ENCODE data around the gene CTXN1.
"Not testable (repeated sequence)": the region's sequence is repeated elsewhere in the genome, so short reads cannot be mapped to it uniquely, and the experiment has no call there.

CTXN1 gene

DNA sequence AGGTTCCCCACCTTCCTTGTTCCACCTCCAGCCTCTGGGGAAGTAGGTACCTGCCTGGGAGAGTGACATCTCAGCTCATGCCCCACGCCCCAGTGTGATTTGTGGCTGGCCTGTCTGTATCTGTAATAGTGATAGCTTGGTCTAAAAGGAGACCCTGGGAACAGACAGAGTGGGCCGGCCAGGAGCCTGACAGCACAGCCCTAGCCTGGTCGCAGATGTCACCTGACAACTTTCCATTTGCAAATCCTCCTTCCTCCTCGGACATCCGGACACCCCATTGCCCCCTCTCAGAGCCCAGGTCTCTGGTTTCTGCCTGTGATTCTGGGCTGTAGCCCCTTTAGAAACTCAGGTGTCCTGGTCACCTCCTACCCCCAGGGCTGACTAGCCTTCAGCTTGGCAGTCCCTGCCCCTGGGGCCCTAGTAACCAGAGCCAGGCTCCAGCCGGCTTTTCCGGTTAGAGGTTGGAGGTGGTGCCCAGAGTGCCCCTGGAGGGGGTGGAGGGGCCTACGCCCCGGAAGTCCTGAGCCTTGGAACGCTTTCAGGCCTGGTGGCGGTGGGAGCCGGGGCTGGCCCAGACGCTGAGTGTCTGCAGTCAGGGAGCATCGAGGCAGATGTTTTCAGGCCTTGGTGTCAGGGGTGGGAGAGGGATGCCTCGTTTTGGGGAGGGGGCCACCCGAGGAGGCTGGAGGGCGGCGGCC, 31.2 kb downstream of the CTXN1 start:
- no peak for DNase-seq (ENCODE audit: low read depth)
- no peak overlapping the region for H3K4me3 ChIP-seq (ENCODE audit: low read depth, low read length)
- TF ChIP-seq, protein P1, sequence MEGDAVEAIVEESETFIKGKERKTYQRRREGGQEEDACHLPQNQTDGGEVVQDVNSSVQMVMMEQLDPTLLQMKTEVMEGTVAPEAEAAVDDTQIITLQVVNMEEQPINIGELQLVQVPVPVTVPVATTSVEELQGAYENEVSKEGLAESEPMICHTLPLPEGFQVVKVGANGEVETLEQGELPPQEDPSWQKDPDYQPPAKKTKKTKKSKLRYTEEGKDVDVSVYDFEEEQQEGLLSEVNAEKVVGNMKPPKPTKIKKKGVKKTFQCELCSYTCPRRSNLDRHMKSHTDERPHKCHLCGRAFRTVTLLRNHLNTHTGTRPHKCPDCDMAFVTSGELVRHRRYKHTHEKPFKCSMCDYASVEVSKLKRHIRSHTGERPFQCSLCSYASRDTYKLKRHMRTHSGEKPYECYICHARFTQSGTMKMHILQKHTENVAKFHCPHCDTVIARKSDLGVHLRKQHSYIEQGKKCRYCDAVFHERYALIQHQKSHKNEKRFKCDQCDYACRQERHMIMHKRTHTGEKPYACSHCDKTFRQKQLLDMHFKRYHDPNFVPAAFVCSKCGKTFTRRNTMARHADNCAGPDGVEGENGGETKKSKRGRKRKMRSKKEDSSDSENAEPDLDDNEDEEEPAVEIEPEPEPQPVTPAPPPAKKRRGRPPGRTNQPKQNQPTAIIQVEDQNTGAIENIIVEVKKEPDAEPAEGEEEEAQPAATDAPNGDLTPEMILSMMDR (conservative IDR thresholded peaks at IDR 0.05; ENCODE audit: low read depth, low read length): no peak

DNA sequence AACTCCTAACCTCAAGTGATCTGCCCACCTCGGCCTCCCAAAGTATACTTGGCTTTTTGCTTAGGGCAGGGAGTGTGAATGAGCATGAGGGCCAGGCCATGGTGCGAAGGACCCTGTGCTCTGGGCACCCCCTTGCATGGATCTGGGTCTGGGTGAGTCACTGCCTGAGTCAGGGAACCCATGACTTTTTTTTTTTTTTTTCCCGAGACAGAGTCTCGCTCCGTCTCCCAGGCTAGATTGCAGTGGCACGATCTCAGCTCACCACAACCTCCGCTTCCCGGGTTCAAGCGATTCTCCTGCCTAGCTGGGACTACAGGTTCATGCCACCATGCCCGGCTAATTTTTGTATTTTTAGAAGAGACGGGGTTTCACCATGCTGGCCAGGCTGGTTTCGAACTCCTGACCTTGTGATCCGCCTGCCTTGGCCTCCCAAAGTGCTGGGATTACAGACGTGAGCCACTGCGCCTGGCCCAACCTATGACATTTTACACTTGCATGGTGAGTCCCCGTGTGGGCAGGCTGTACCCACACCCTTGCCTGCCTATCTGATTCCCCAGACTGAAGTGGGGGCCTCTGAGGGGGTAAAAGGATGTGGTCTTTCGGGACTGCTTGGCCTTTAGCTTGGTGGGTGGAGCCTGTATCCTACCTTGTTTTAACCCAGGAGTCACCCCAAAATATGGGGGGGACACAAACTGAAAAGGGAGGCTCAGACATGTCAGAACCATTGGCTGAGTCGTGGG, 32.4 kb downstream of the CTXN1 start:
- not testable (repeated sequence) for H3K4me3 ChIP-seq (ENCODE audit: low read depth, low read length)
- peak; percentile 74 for DNase-seq (ENCODE audit: low read depth)

DNA sequence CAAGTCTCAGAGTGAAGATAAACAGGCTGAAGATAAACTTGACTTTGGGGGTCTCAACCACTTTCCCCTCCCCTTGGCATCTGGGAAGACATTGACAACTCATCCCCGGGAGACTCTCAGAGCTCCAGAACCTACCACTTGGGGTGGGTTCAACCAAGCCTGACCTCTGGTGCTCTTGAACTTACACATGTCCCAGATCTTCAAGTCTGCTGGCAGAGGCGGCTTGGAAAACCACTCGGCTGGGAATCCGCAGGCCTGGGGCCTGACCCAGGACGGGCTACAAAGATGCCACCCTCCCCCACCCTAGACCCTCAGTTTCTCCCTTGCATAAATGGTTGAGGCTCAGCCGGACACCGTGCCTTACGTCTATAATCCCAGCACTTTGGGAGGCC, 37.1 kb downstream of the CTXN1 start:
- H3K4me3 ChIP-seq (ENCODE audit: low read depth, low read length): peak overlapping the region; percentile 66
- DNase-seq (ENCODE audit: low read depth): no peak
- TF ChIP-seq, protein P1 (conservative IDR thresholded peaks at IDR 0.05; ENCODE audit: low read depth, low read length): no peak

DNA sequence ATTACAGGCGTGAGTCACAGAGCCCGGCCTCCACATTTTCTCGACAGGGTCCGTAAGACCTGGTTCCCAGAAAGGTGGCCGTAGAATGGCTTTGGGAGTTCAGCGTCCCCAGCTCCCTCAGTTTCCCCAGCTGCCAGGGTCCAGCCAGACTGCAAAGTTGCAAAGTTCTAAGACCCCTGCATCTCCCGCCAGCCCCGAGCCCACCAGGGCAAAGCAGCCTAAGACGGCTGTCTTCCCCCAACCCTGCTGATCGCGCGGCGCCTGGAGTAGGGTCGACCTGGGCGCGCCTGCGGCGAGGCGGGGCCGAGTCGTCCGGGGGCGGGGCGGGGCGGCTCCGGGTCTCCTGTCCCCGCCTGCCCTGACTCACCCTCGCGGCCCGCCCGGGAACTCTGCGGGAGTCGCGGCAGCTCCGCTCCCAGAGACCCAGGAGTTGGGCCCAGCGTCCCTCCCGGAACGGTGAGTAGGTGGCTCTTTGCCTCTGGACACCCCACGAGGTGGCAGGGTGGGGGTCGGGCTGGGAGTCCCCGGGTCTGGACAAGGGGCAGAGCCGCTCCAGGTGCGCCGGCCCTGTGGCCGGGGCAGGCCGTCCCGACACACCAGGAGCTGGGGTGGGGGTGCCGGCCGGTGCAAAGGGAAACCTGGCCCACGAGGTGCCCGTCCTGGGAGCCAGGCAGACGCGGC, 37.6 kb downstream of the CTXN1 start, which contains the start of gene LRRC8E:
LRRC8E (plus strand) TSS at position 366 of the 681 bp plus-strand sequence. CDS start 7,094 bp downstream, outside the sequence.
- TF ChIP-seq, protein P1 (conservative IDR thresholded peaks at IDR 0.05; ENCODE audit: low read depth, low read length): no peak
- peak; percentile 59 for DNase-seq (ENCODE audit: low read depth)
- H3K4me3 ChIP-seq (ENCODE audit: low read depth, low read length): peak within 1 kb of the TSS; percentile 66

DNA sequence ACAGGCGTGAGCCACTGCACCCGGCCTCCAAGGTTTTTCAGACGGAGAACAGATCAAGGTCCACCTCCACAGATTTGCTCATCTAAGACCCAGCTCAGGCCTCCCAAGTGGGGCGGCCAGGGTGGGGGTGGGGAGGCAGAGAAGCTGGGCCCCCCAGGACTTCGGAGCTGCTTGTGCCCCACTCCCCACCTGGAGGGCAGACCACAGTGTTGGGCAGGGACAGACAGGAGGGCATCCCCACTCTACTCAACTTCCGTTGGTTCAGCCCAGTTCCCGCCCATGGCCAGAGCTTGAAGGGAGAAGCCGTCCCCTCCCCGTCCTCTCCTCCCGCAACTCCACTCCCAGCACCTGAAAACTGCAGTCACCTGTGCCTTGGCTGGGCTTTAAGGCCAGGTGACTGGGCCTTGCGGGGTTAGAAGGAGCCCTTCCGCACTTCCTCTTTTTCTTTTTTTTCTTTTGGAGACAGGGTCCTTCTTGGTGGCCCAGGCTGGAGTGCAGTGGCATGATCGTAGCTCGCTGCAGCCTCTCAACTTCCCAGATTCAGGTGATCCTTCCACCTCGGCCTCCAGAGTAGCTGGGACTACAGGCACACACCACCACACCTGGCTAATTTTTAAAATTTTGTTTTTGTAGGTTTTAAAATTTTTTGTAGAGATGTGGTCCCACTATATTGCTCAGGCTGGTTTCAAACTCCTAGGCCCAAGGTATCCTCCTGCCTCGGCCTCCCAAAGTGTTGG, 38.4 kb downstream of the CTXN1 start:
- DNase-seq (ENCODE audit: low read depth): no peak
- H3K4me3 ChIP-seq (ENCODE audit: low read depth, low read length): no peak overlapping the region
- TF ChIP-seq, protein P1 (conservative IDR thresholded peaks at IDR 0.05; ENCODE audit: low read depth, low read length): no peak

DNA sequence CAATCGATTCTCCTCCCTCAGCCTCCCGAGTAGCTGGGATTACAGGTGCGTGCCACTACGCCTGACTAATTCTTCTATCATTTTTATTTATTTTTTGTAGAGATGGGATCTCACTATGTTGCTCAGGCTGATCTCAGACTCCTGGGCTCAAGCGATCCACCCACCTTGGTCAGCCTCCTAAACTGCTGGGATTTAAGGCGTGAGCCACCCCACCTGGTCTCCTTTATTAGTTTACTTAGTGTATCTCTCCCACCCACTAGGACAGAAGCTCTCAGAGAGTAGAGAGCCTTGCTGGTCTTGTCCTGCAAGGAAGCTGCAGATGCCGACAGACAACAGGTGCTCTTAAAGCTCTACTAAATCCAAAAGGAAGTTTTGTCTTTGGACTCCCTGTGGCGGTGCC, 40.1 kb downstream of the CTXN1 start:
- TF ChIP-seq, protein P1 (conservative IDR thresholded peaks at IDR 0.05; ENCODE audit: low read depth, low read length): no peak
- no peak for DNase-seq (ENCODE audit: low read depth)
- no peak overlapping the region for H3K4me3 ChIP-seq (ENCODE audit: low read depth, low read length)
